Activated T-helper 9 cell treated with anti-CD3 and anti-CD28 coated beads, Interleukin-2, amount 50 U/mL, for 16 hours (primary cell): ENCODE data around the gene HMGCL.
"Not testable (repeated sequence)": the region's sequence is repeated elsewhere in the genome, so short reads cannot be mapped to it uniquely, and the experiment has no call there.

ENCODE experiments used
- DNase-seq: peaks from one replicate; pipeline ENCODE4 v3.0.0-alpha.2; 2020; ENCODE audit warnings: low read depth

HMGCL gene

DNA sequence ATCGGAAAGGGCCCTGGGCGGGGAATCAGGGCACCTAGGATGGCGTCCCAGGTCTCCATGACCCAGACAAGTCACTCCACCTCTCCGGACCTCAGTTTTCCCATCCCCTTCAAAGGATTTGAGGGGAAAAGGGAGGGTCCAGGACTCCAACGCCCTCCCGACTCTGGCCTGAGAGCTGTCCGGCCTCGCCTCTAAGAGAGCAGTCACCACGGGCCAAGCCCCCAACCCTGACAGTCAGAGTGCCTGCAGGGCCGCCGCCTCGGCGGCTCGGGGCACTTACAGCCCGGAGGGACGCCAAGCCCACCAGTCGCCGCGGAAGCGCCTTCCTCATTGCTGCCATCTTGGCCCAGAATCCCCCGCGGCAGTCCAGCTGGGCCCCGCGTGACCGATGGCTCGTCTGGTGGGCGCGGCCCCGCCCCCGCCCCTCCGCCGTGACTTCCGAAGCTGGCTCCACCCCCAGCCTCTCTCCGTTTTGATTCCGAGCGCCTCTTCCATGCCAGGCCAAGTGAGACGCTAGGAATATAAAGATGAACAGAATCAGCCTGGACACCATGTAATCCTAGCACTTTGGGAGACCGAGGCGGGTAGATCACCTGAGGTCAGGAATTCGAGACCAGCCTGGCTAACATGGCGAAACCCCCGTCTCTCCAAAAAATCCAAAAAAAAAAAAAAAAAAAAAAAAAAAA lies at the start of gene HMGCL:
TSS of gene HMGCL (minus strand) at position 354 of the 686 bp plus-strand sequence. CDS start at position 340, 14 bp downstream.
- peak; percentile 83 for DNase-seq

DNA sequence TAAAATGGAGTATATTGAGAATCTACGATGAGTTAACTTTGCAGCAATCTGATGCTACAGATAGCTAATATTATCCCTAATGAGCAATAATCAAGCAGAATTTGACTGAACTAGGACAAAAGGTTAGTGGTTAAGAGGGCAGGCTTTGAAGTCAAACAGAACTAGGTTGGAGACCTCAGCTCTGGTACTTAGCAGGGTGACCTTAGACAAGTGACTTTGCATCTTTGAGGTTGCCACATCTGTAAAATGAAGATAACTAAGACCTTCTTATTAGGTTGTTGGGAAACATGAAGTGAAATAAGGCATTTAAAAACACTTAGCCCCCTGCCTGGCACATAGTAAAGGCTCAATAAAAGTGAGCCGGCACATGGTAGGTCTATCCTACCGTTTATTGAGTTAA lies 47.2 kb upstream of the HMGCL start:
- DNase-seq, result no peak

DNA sequence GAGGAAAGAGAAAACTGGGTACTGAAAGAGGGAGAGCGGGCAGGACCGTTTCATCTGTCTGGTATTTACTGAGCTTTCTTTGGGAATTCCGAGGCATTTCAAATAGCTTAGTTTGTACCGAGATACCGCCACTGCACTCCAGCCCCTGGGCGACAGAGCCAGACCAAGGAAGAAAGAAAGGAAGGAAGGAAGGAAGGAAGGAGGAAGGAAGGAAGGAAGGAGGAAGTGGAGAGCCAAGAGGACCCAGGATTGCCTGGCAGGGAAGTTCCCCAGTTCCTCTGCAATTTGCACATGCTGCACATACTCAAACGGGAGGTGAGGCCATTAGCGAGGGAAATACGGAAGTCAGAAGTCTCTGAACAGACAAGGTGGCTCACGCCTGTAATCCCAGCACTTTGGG lies 43.8 kb upstream of the HMGCL start:
- no peak for DNase-seq

DNA sequence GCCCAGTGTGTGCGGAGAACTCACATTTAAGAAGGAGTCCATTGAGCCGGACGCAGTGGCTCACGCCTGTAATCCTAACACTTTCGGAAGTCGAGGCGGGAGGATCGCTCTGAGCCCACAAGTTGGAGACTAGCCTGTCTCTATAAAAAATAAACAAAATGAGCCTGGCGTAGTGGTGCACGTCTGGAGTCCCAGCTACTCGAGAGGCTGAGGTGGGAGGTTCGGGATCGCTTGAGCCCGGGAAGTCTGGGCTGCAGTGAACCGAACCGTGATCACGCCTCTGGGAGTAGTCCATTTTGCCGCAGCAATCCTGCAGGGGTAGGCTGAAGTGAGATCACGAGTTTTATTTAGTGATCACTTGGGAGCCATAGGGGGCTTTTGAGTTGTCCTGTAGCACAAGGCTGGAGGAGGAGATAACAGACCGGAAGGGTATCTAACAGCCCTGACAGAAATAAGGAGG lies 43.4 kb upstream of the HMGCL start:
- DNase-seq, result no peak

DNA sequence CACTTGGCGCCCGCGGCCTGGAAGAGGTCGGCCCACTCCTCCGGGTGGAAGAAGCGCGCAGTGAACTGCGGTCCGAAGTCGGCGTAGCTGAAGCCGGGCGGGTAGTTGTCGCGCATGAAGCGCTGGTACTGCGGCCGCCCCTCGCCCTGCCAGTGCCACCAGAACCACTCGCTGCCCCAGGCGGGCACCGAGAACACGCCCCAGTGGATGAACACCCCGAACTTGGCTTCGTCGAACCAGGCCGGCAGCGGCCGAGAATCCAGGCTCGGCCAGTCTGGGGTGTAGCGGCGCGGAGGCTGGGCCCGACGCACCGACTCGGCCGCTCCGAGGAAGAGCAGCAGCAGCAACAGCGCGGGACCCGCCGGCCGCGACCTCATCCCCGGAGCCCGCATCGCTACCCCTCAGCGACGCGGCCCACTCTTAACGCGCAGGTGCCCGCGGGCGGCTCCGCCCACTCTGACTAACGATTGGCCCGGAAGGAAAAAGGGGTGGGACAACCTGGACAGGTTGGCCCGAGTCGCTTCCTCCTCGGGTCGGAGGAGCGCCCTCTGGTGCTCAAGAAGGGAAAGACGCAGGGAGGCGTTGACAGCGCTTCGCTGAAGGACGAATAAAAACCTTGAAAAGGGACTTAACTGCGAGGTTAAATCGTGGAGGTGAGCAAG lies 42.8 kb upstream of the HMGCL start, which contains the start of gene FUCA1:
TSS of gene FUCA1 (minus strand) at position 396 of the 662 bp plus-strand sequence. CDS start at position 392, 4 bp downstream.
- DNase-seq, result peak; percentile 92

DNA sequence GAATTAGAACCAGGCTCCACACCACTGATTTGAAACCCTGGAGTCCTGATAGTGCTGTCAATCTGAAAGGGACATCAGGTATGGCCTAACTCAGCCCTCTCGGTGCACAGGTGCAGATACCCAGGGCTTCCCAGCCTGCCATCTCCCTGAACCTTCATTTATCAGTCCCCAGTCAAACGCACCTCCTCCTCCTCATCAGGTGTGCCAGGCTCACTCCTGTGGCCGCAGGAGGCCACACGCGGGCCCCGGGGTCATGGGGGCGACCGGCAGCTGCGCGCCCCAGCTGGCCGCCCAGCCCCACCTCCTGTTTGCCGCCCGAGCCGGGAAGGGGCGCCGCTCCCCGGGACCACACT lies 42.3 kb upstream of the HMGCL start:
- no peak for DNase-seq

DNA sequence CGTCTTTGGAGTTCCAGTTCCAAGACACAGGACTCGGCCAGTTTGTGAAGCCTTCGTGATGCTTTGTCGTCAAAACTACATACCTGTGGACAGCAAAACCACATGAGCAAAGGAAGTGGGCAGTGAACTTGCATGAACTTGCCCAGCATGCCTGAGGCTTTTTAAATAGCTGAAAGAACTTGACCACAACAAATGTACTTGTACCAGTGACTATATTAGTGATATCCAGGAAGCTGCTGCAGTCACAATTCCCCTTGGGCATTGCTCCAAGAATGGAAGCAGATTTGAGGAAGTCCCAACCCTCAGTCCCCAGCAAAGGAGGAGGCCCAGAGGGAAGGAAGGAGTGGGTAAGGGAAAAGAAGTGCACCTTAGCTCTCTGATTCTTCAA lies 40.3 kb upstream of the HMGCL start:
- no peak for DNase-seq

DNA sequence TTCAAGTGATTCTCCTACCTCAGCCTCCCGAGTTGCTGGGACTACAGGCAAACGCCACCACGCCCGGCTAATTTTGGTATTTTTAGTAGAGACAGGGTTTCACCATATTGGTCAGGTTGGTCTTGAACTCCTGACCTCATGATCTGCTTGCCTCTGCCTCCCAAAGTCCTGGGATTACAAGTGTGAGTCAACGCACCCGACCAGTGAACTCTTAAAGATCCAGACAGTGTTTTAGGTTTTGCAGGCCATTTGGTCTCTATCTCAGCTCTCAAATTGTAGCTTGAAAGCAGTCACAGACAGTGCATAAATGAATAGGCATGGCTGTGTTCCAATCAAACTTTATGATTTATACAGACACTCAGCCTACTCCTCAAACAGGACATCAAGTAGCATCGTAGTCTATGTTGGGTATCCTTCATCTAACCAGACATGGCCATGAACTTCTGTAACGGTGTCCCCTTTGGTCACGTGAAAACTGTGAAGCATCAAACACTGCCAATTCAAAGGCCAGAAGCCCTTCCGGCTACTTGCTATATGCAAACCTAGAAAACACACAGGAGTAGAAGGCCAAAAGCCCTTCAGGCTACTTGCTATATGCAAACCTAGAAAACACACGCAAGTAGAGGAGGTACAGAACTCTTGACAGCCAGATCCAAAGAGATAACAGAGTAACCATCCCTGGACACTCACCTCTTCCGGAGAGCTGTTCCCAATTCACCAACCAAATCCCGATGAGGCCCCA lies 39.7 kb upstream of the HMGCL start:
- no peak for DNase-seq

DNA sequence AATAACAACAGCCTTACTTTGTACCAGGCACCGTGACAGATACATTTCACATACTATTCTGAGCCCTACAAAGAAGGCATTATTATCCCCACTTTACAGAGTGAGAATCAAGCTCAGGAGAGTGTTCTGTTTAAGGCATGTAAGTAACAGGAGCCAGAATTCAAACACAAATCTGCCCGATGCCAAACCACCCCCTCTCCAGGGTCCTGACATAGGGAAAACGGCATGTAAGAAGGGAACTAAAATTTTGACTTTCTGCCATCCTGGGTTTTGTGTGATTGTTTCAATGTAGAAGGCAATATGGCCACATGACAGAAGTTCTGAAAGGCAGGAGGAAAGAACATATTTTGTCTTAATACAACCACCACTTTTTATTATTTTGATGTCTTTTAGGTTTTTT lies 37.4 kb upstream of the HMGCL start:
- no peak for DNase-seq

DNA sequence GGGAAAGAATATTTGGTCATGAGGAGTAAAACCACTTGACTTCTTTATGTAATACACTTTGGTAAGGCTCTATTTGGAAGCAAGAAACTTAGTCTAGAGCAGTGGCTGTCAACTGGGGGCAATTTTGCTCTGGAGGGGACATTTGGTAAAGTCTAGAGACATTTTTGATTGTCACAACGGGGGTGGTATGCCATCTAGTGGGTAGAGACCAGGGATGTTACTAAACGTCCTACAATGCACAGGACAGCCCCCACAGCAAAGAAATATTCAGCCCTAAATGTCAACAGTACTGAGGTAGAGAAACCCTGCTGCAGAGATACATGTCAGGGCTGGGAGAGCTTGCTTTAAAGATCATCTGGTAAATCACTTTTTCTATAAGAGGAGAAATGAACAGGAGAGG lies 29.3 kb upstream of the HMGCL start:
- DNase-seq, result no peak

DNA sequence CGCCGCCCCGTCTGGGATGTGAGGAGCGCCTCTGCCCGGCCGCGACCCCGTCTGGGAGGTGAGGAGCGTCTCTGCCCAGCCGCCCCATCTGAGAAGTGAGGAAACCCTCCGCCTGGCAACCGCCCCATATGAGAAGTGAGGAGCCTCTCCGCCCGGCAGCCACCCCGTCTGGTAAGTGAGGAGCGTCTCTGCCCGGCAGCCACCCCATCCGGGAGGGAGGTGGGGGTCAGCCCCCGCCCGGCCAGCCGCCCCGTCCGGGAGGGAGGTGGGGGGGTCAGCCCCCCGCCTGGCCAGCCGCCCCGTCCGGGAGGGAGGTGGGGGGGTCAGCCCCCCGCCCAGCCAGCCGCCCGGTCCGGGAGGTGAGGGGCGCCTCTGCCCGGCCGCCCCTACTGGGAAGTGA lies 27.9 kb upstream of the HMGCL start:
- not testable (repeated sequence) for DNase-seq

DNA sequence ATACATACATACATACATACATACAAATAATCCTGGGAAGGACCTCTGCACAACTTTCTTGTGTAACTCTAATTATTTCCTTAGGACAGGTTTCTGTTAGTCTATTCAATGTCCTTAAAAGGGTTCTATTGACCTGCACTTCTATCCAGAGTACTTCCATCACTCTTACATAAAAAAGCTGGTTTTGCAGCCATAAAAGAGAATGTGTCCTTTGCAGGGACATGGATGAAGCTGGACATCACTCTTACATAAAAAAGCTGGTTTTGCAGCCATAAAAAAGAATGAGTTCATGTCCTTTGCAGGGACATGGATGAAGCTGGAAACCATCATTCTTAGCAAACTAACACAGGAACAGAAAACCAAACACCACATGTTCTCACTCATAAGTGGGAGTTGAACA lies 26.2 kb upstream of the HMGCL start:
- not testable (repeated sequence) for DNase-seq

DNA sequence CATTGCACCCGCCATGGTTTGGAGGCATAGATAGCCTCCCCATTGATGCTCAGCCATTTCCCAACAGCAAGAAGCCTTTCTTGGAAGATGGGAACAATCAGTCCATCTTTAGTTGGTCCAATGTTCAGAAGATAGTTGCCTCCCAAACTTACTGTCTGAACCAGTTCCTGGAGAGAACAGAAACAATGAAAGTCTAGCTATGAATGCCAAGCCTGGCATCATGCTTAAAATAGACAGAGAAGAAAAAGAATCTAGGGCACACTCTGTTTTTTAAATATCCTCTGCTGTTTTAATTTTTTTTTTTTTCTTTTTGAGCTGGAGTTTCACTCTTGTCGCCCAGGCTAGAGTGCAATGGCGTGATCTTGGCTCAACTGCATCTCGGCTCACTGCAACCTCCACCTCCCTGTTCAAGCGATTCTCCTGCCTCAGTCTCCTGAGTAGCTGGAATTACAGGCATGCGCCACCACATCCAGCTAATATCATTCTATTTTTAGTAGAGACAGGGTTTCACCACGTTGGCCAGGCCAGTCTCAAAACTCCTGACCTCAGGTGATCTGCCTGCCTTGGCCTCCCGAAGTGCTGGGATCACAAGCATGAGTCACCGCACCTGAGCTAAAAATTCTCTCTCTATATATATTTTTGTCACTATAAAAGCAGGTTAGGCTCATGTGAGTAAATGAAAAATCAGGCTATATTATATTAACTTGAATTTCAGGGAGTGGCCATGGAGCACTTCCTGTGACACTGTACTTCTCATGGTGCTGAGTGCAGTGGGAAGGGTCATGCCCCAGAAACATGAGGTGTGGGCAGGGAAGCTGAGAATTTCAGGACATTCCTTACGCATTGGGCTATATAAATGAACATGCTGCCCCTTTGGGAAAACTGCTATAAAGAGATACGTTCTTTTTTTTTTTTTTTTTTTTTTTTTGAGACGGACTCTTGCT lies 23.7 kb upstream of the HMGCL start:
- no peak for DNase-seq

DNA sequence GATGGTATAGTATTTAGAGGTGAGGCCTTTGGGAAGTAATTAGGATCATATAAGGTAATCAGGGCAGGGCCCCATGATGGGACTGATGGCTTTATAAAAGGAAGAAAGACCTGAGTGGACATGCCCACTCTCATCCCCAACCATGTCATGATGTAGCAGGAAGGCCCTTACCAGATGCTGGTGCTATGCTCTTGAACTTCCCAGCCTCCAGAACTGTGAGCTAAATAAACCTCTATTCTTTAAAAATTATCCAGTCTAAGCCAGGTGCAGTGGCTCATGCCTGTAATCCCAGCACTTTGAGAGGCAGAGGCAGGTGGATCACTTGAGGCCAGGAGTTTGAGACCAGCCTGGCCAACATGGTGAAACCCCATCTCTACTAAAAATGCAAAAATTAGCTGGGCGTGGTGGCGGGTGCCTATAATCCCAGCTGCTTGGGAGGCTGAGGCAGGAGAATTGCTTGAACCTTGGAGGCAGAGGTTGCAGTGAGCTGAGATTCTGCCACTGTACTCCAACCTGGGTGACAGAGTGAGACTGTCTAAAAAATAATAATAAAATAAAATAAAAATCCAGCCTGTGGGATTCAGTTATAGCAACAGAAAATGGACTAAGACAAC lies 22.4 kb upstream of the HMGCL start:
- not testable (repeated sequence) for DNase-seq

DNA sequence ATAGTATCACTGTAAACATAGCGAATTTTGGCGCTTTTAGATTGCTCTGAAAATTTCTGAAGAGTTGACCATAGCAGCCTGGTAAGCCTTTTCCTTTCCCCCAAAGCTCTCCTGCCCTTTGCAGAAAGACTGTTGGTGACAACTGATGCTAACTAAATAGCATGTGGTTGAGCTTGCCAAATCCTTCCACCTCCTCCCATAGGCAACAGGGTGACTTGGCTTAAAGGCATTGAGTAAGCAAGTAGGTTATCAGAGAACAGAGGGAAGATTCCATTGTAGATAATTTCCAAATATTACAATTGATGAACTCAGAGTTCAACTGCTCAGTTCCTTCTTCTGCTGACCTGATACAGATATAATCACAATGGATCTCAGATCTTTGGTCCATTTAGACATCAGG lies 19.9 kb upstream of the HMGCL start:
- no peak for DNase-seq

DNA sequence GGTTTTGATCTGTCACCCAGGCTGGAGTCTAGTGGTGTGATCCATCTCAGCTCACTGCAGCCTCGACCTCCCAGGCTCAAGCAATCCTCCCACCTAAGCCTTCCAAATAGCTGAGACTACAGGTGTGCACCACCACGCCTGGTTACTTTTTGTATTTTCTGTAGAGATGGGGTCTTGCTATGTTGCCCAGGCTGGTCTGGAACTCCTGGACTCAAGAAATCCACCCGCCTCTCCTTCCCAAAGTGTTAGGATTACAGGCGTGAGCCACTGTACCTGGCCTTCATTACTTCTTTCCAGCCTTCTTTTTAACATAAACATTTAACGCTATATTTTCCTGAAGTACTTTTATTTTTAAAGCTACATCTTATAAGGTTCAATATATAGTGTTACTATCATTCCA lies 18.4 kb upstream of the HMGCL start:
- DNase-seq, result no peak

DNA sequence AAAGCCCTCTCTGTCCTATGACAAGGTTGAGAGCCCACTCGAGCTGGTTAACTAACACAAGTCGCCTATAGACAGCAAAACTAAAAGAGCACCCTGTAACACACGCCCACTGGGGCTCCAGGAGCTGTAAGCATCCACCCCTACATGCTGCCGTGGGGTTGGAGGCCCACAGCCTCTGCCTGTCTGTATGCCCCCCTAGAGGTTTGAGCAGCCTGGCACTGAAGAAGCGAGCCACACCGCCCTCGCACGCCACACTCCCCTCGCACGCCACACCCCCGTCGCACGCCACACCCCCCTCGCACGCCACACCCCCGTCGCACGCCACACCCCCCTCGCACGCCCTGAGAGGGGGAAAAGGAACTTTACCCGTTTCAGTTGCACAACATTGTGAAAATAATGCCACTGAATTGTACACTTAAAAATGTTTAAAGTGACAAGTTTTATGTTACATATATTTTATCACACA lies 13.2 kb upstream of the HMGCL start:
- peak; percentile 64 for DNase-seq

DNA sequence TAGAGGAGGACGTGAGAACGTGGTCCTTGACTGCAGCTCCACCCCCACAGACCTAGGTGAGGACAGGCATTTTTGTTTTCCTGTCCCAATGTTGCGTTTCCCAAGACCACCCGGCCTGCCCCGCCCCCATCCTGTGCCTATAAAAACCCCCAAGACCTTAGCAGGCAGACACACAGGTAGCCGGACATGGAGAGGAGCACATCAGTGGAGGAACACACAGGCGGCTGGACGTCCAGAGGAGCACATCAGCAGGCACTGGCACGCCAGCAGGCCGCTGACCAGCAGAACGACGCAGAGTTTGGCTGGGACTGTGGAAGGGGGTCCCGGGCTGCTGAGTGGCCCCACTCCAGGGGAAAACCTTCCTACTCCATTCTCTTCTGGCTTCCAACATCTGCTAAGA lies 12.7 kb upstream of the HMGCL start:
- DNase-seq, result no peak

DNA sequence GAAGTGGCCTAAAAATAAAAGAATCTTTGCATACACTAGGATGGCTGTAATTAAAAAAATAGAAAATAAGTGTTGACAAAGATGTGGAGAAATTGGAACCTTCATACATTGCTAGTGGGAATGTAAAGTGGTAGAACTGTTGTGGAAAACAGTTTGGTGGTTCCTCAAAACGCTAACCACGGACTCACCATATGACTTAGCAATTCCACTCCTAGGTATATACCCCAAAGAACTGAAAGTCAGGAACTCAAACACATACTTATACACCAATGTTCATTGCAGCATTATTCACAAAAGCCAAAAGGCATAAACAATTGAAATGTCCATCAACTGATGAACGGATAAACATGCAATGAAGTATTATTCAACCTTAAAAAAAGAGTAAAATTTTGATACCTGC lies 10.8 kb upstream of the HMGCL start:
- no peak for DNase-seq

DNA sequence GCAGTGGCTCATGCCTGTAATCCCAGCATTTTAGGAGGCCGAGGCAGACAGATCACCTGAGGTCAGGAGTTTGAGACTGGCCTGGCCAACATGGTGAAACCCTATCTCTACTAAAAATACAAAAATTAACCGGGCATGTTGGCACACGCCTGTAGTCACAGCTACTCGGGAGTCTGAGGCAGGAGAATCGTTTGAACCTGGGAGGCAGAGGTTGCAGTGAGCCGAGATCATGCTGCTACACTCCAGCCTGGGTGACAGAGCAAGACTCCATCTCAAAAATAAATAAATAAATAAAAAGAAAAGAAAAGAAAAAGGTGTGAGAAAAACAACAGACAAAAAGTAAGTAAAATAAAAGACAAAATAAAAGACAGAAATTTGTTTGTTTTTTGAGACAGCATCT lies 8.9 kb upstream of the HMGCL start:
- not testable (repeated sequence) for DNase-seq

DNA sequence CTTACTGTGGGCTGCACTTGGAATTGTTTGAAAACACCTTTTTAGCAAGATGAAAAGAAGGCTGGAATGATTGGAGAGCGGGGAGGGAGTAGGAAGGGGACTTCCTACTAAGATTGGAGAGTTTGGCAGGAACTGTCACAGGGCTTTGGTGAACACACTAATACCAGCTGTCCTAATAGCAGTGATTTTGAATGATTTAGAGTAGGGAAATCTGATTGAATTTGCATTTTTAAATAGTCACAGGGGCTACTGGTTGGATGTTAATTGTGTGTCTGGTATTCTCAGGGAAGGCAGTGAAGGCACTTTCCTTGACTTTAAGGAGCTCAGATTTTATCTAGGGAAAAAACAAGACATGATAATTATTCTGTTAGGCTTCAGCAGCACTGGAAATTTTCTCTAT lies 2.5 kb upstream of the HMGCL start:
- DNase-seq, result no peak
